Neural cell (in vitro differentiated cells): ENCODE measurements around the gene SKAP1.

Experiments
- EP300 ChIP-seq: fragments of 450-650 bp; conservative IDR thresholded peaks from 2 replicates; pipeline ENCODE4 v1.6.1; 2014; ENCODE audit warnings: antibody characterized with exemption, mild to moderate bottlenecking, moderate library complexity; ENCODE audit not compliant: poor library complexity, severe bottlenecking
- EZH2 ChIP-seq: fragments of 200-600, 300-800 bp; shearing (Covaris generic), sonication (generic); IDR thresholded peaks from 2 replicates; pipeline ENCODE4 v1.6.1; 2014; ENCODE audit warnings: antibody characterized with exemption, low read length, borderline replicate concordance, mild to moderate bottlenecking; ENCODE audit not compliant: insufficient read depth, poor library complexity, severe bottlenecking
- POLR2AphosphoS5 ChIP-seq: IDR thresholded peaks from 2 replicates; pipeline ENCODE4 v1.6.1; 2012
- TF ChIP-seq, protein P1 (sequence below): fragments of 450-650 bp; IDR thresholded peaks from 2 replicates; pipeline ENCODE4 v1.5.1; 2014; ENCODE audit warnings: antibody characterized with exemption, mild to moderate bottlenecking, moderate library complexity; ENCODE audit not compliant: poor library complexity, severe bottlenecking

DNA sequence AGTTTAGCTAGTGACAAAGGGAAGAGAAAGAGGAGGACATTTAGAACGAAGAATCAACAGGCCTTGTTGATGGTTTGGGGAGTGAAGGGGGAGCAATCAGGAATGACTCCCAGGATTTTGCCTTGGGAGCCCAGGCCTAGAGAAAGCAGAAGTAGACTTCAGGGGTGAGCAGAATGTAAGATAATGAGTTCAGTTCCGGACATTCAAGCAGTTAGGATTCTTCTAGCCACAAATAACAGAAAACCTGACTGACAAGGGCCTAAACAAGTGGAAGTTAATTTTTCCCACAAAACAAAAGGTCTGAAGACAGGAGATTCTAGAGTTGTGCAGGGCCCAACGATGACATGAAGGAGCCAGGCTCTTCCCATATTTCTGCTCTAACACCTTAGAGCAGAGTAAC, 45.9 kb downstream of the SKAP1 start:
- TF ChIP-seq, protein P1, sequence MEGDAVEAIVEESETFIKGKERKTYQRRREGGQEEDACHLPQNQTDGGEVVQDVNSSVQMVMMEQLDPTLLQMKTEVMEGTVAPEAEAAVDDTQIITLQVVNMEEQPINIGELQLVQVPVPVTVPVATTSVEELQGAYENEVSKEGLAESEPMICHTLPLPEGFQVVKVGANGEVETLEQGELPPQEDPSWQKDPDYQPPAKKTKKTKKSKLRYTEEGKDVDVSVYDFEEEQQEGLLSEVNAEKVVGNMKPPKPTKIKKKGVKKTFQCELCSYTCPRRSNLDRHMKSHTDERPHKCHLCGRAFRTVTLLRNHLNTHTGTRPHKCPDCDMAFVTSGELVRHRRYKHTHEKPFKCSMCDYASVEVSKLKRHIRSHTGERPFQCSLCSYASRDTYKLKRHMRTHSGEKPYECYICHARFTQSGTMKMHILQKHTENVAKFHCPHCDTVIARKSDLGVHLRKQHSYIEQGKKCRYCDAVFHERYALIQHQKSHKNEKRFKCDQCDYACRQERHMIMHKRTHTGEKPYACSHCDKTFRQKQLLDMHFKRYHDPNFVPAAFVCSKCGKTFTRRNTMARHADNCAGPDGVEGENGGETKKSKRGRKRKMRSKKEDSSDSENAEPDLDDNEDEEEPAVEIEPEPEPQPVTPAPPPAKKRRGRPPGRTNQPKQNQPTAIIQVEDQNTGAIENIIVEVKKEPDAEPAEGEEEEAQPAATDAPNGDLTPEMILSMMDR, result no peak
- TF ChIP-seq EP300 (no peak), POLR2AphosphoS5 (no peak), EZH2 (no peak)
